Measurements from ENCODE around the gene CD28.

The CD28 gene

GRCh38 chr2:203706403-203706802, at the start of gene CD28:
Gene CD28, plus strand, starts transcription at chr2:203706639. Its CDS starts 58 bp downstream, at chr2:203706697.
- no peak within 1 kb of the TSS for H3K4me3 ChIP-seq (ENCODE audit: low read length)
- no peak for DNase-seq (ENCODE audit: low read depth)
- TF ChIP-seq CTCF (IDR thresholded peaks at IDR 0.05; ENCODE audit: insufficient read depth, low read depth, low read length, missing control alignments) = no peak

- no peak for TF ChIP-seq CTCF (IDR thresholded peaks at IDR 0.05; ENCODE audit: insufficient read depth, low read depth, low read length, missing control alignments)
- DNase-seq (ENCODE audit: low read depth) = no peak
- H3K4me3 ChIP-seq (ENCODE audit: low read length) = no peak overlapping the region
These were observed 46.9 kb upstream of the CD28 start for GRCh38 chr2:203659331-203660049.

- no peak for DNase-seq (ENCODE audit: low read depth)
- TF ChIP-seq CTCF (IDR thresholded peaks at IDR 0.05; ENCODE audit: insufficient read depth, low read depth, low read length, missing control alignments) = no peak
- H3K4me3 ChIP-seq (ENCODE audit: low read length) = no peak overlapping the region
These were observed 46.0 kb upstream of the CD28 start for GRCh38 chr2:203660465-203660864.

- TF ChIP-seq CTCF (IDR thresholded peaks at IDR 0.05; ENCODE audit: insufficient read depth, low read depth, low read length, missing control alignments) = no peak
- DNase-seq (ENCODE audit: low read depth) = no peak
These were observed 45.0 kb upstream of the CD28 start for GRCh38 chr2:203661279-203661908.

GRCh38 chr2:203662487-203662886, 44.0 kb upstream of the CD28 start:
- TF ChIP-seq CTCF (IDR thresholded peaks at IDR 0.05; ENCODE audit: insufficient read depth, low read depth, low read length, missing control alignments) = no peak
- no peak overlapping the region for H3K4me3 ChIP-seq (ENCODE audit: low read length)
- no peak for DNase-seq (ENCODE audit: low read depth)

More at GRCh38 chr2:203661279-203661908, 45.0 kb upstream of the CD28 start:
- no peak overlapping the region for H3K4me3 ChIP-seq (ENCODE audit: low read length)

- H3K4me3 ChIP-seq (ENCODE audit: low read length) = no peak overlapping the region
- no peak for TF ChIP-seq CTCF (IDR thresholded peaks at IDR 0.05; ENCODE audit: insufficient read depth, low read depth, low read length, missing control alignments)
- DNase-seq (ENCODE audit: low read depth) = no peak
These were observed 43.5 kb upstream of the CD28 start for GRCh38 chr2:203662951-203663350.
